ENCODE measurements around the gene PRSS21. TPM values are rescaled to one million over a fixed set of nuclear protein-coding genes. Genes with fewer than 3 reads are reported as not detected.

The PRSS21 gene
- total RNA-seq, 1 donor from 2014 or later, result 0.29 TPM

DNA sequence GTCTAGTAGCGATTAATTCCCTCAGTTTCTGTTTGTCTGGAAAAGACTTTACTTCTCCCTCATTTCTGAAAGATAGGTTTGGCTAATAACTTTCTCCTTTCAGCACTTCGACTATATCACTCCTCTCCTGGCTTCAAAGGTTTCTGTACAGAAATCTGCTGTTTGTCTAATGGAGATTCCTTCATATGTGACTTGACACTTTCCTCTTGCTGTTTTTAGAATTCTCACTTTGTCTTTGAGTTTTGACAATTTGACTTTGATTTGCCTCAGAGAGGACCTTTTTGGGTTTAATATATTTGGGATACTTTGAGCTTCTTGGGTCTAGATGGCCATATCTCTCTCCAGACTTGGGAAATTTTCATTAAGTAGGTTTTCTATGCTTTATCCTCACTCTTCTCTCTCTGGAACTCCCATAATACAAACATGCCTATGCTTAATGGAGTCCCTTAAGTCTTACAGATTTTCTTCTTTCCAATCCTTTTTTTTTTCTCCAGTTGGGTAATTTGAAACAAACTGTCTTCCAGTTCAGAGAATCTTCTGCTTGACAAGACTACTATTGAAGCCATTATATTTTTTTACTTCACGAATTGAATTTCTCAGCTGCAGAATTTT is 7.8 kb upstream of the PRSS21 start:
- DNase-seq (ENCODE audit: low read depth), result no peak
- Histone ChIP-seq H3K27me3 (ENCODE audit: control insufficient read depth, insufficient read depth, low read length) (peaks cover 11% of the 10 kb centered on the region), H3K36me3 (ENCODE audit: control insufficient read depth, insufficient read depth, low read length) (no peaks in the 10 kb centered on the region), H3K4me3 (ENCODE audit: low read depth, low read length) (no peak overlapping the region)
- TF ChIP-seq, protein P1, sequence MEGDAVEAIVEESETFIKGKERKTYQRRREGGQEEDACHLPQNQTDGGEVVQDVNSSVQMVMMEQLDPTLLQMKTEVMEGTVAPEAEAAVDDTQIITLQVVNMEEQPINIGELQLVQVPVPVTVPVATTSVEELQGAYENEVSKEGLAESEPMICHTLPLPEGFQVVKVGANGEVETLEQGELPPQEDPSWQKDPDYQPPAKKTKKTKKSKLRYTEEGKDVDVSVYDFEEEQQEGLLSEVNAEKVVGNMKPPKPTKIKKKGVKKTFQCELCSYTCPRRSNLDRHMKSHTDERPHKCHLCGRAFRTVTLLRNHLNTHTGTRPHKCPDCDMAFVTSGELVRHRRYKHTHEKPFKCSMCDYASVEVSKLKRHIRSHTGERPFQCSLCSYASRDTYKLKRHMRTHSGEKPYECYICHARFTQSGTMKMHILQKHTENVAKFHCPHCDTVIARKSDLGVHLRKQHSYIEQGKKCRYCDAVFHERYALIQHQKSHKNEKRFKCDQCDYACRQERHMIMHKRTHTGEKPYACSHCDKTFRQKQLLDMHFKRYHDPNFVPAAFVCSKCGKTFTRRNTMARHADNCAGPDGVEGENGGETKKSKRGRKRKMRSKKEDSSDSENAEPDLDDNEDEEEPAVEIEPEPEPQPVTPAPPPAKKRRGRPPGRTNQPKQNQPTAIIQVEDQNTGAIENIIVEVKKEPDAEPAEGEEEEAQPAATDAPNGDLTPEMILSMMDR (IDR thresholded peaks at IDR 0.05; ENCODE audit: insufficient read depth, low read length, poor library complexity, severe bottlenecking), result no peak

DNA sequence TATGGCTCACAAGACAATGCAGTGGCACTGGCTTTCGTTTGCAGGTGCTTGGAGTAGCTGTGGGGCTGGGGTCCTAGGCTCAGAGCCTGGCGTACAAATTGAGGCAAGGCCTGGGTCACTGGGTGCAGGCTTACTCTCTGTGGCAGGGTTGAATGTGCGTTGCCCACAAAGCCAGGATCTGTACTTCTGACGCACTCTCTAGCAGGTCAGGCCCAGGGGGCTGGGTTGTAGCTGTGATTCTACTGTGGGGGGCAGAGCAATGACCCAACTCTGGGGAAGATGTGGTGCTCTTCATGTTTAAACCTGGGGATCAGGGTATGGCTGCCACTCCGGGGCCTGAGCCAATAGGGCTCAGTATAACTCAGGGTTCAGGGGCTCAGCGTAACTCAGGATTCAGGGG is 6.4 kb upstream of the PRSS21 start:
- Histone ChIP-seq H3K27me3 (ENCODE audit: control insufficient read depth, insufficient read depth, low read length) (peaks cover 11% of the 10 kb centered on the region), H3K36me3 (ENCODE audit: control insufficient read depth, insufficient read depth, low read length) (no peaks in the 10 kb centered on the region)
- TF ChIP-seq, protein P1 (IDR thresholded peaks at IDR 0.05; ENCODE audit: insufficient read depth, low read length, poor library complexity, severe bottlenecking), result no peak

DNA sequence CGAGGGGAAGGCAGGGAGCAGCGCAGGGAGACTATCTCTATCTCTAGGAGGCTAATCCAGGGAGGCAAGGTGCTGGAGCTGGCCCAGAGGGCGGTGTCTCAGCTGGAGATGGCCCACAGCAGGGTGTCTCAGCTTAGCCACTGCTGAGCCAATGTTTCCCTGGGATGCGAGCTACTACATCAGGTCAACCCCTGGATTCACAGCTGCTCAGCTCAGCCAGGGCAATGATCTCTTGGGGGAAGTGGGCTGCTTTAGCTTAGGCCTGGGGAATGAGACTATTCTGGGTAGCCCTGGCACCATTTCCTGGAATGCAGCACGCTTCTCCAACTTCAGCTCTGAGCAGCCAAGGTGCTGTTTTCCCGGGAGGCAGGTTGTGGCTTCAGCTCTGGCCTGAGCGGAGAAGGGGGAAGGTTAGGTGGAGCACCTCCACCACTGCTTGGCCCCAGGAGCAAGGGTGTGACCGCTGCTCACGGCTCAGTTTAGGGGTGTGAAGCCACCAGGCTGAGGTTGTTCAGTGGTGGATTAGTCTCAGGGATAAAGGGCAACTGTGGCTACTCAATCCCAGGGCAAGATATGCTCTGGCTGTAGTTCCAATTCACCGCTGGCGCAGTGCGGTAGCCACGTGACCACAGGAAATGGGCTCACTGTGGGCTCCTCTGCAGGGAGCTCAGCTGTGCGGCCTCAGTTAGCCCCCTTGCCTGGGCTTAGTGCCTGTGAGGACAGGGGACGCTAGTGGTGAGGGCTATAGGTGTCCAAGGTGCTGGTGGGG is 5.2 kb upstream of the PRSS21 start:
- DNase-seq (ENCODE audit: low read depth), result no peak
- Histone ChIP-seq H3K27me3 (ENCODE audit: control insufficient read depth, insufficient read depth, low read length) (peaks cover 7% of the 10 kb centered on the region), H3K4me3 (ENCODE audit: low read depth, low read length) (no peak overlapping the region), H3K36me3 (ENCODE audit: control insufficient read depth, insufficient read depth, low read length) (no peaks in the 10 kb centered on the region)
- TF ChIP-seq, protein P1 (IDR thresholded peaks at IDR 0.05; ENCODE audit: insufficient read depth, low read length, poor library complexity, severe bottlenecking), result no peak

More for the DNA sequence above, 6.4 kb upstream of the PRSS21 start:
- H3K4me3 ChIP-seq (ENCODE audit: low read depth, low read length), result no peak overlapping the region
- DNase-seq (ENCODE audit: low read depth), result no peak

DNA sequence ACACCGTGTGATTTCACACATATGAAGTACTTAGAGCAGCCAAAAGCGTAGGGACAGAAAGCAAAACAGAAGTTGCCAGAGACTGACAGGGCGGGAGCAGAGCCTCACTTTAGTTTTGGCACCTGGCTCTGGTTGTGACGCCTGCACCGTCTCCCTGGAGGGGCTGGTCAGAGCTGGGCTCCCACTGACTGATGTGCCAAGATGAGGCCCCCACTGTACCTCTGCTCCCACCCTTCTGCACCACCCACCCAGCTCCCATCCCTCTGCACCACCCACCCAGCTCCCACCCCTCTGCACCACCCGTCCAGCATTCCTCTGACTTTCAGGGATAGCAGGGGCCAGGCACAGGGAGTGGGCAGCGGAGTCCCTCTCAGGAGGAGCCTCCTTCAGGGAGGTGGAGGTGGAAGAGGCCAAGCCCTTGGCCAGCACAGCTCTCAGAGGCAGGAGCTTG is 3.2 kb upstream of the PRSS21 start:
- Histone ChIP-seq H3K27me3 (ENCODE audit: control insufficient read depth, insufficient read depth, low read length) (peaks cover 7% of the 10 kb centered on the region), H3K4me3 (ENCODE audit: low read depth, low read length) (no peak overlapping the region), H3K36me3 (ENCODE audit: control insufficient read depth, insufficient read depth, low read length) (no peaks in the 10 kb centered on the region)
- no peak for DNase-seq (ENCODE audit: low read depth)
- TF ChIP-seq, protein P1 (IDR thresholded peaks at IDR 0.05; ENCODE audit: insufficient read depth, low read length, poor library complexity, severe bottlenecking), result no peak

DNA sequence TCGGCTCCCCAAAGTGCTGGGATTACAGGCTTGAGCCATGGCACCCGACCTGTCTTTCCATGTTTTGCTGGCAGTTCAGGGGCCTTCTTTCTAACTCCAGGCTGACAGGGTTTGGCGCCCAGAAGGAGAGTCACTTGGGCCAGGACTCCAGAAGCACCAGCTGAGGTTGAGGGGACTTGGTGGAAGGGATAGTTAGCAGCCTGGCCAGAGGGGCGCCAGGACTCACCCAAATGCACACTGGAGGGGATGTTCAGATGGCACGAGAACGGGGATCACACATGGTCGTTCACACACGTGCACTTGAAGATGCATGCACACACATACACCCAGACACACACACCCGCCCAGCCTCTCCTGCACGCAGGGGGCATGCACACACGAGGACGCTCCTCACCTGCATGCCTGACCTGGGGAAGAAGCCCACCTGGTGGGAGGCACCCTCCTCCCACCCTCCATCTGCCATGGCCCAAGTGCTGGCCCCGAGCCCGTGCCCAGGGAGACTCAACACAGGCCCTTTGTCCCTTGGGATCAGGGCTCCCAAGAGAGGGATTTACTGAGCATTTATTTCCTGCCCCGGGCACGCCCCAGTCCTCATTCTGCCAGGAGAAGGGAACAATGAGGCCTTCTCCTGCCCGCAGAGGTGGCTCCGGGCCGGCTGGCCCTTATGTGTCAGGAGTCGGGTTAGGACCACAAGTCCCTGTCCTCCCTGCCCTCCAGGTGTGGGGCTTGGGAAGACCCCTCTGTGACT is 2.3 kb upstream of the PRSS21 start:
- Histone ChIP-seq H3K36me3 (ENCODE audit: control insufficient read depth, insufficient read depth, low read length) (no peaks in the 10 kb centered on the region), H3K4me3 (ENCODE audit: low read depth, low read length) (no peak overlapping the region), H3K27me3 (ENCODE audit: control insufficient read depth, insufficient read depth, low read length) (peaks cover 7% of the 10 kb centered on the region)
- no peak for DNase-seq (ENCODE audit: low read depth)
- TF ChIP-seq, protein P1 (IDR thresholded peaks at IDR 0.05; ENCODE audit: insufficient read depth, low read length, poor library complexity, severe bottlenecking), result no peak
